A673 (cell line): ENCODE measurements around the gene CEP63.

Source experiments
- CTCF ChIP-seq: fragments of 300-800, 200-600 bp; sonication (generic); conservative IDR thresholded peaks from 2 replicates; pipeline ENCODE4 v1.5.1; 2017; ENCODE audit warnings: low read depth, mild to moderate bottlenecking, antibody characterized with exemption, low read length, moderate library complexity, mixed read lengths
- EZH2 ChIP-seq: fragments of 200-600 bp; sonication (generic); IDR thresholded peaks from 2 replicates; pipeline ENCODE4 v1.6.1; 2017; ENCODE audit warnings: borderline replicate concordance, low read depth, mild to moderate bottlenecking, mixed read lengths, antibody characterized with exemption, low read length; ENCODE audit not compliant: poor library complexity, severe bottlenecking

GRCh38 chr3:134527538-134528186, 41.8 kb downstream of the CEP63 start:
- TF ChIP-seq CTCF (no peak), EZH2 (no peak)
